SU-DHL-6 (cell line): Measurements from ENCODE around the gene PITPNB.

Experiments
- H2AFZ ChIP-seq: fragments of 200-600 bp; sonication (generic); 2 replicates; pipeline ENCODE4 v1.6.1; 2014; ENCODE audit warnings: low read depth, mild to moderate bottlenecking, moderate library complexity, mixed read lengths, antibody characterized with exemption, low read length; ENCODE audit not compliant: severe bottlenecking
- H3F3A ChIP-seq: fragments of 200-600 bp; shearing (Covaris generic); 2 replicates; pipeline ENCODE4 v1.6.0; 2016; ENCODE audit warnings: antibody characterized with exemption, mild to moderate bottlenecking; ENCODE audit not compliant: insufficient read depth
- H3K27ac ChIP-seq: fragments of 200-600 bp; sonication (generic); 2 replicates; pipeline ENCODE4 v1.5.1; 2016; ENCODE audit warnings: low read depth, mild to moderate bottlenecking, low read length, moderate library complexity, mixed read lengths
- H3K27me3 ChIP-seq: fragments of 200-600 bp; sonication (generic), shearing (Covaris generic); 2 replicates; pipeline ENCODE4 v1.6.0; 2014; ENCODE audit warnings: mild to moderate bottlenecking, low read length
- H3K36me3 ChIP-seq: fragments of 200-600 bp; sonication (generic); 2 replicates; pipeline ENCODE4 v1.6.1; 2014; ENCODE audit warnings: mild to moderate bottlenecking, low read length, mixed read lengths
- H3K4me2 ChIP-seq: fragments of 300-600, 200-600 bp; shearing (Covaris generic), sonication (generic); 2 replicates; pipeline ENCODE4 v1.6.0; 2014; ENCODE audit warnings: low read length, low read depth, mild to moderate bottlenecking; ENCODE audit not compliant: poor library complexity, severe bottlenecking
- H3K4me3 ChIP-seq: fragments of 200-600 bp; sonication (generic); 2 replicates; pipeline ENCODE4 v1.5.1; 2014; ENCODE audit warnings: antibody characterized with exemption, low read length, mild to moderate bottlenecking, mixed read lengths; ENCODE audit not compliant: insufficient read depth, poor library complexity, severe bottlenecking
- H3K79me2 ChIP-seq: fragments of 200-600 bp; sonication (generic); 2 replicates; pipeline ENCODE4 v1.6.1; 2014; ENCODE audit warnings: mild to moderate bottlenecking, low read length, moderate library complexity; ENCODE audit not compliant: insufficient read depth
- H3K9ac ChIP-seq: fragments of 200-600 bp; sonication (generic); 2 replicates; pipeline ENCODE4 v1.7.0; 2014; ENCODE audit warnings: mild to moderate bottlenecking, low read length
- H3K9me2 ChIP-seq: fragments of 200-600 bp; sonication (generic); replicated peaks from 2 replicates; pipeline ENCODE4 v1.6.1; 2014; ENCODE audit warnings: low read length; ENCODE audit not compliant: insufficient read depth
- H3K9me3 ChIP-seq: fragments of 200-600 bp; sonication (generic); 2 replicates; pipeline ENCODE4 v1.6.1; 2014; ENCODE audit warnings: low read length, mixed read lengths; ENCODE audit not compliant: insufficient read depth
- H4K20me1 ChIP-seq: fragments of 200-600 bp; sonication (generic); 2 replicates; pipeline ENCODE4 v1.6.1; 2014; ENCODE audit warnings: low read depth, mild to moderate bottlenecking, antibody characterized with exemption, low read length, moderate library complexity, mixed read lengths
- CTCF ChIP-seq: fragments of 200-600 bp; sonication (generic); IDR thresholded peaks from one replicate; pipeline ENCODE4 v1.5.1; 2017; ENCODE audit warnings: antibody characterized with exemption, mild to moderate bottlenecking, low read length, moderate library complexity; ENCODE audit not compliant: insufficient read depth, poor library complexity, severe bottlenecking
- EZH2phosphoT487 ChIP-seq: fragments of 200-600 bp; sonication (generic), shearing (Covaris generic); conservative IDR thresholded peaks from 2 replicates; pipeline ENCODE4 v1.6.1; 2018; ENCODE audit warnings: mild to moderate bottlenecking, antibody characterized with exemption, low read length, moderate library complexity, mixed read lengths

The PITPNB gene

GRCh38 chr22:27834364-27835185, 84.5 kb downstream of the PITPNB start:
- H3K27me3 ChIP-seq = no peaks in the 10 kb centered on the region
- no peaks in the 10 kb centered on the region for H3K9me2 ChIP-seq
- no peaks in the 10 kb centered on the region for H4K20me1 ChIP-seq
- TF ChIP-seq EZH2phosphoT487 = no peak
- no peak overlapping the region for H2AFZ ChIP-seq
- H3K4me3 ChIP-seq = no peak overlapping the region
- H3K4me2 ChIP-seq = no peak overlapping the region
- no peak overlapping the region for H3K9ac ChIP-seq
- H3K79me2 ChIP-seq = no peaks in the 10 kb centered on the region
- no peaks in the 10 kb centered on the region for H3K36me3 ChIP-seq
- H3F3A ChIP-seq = no peaks in the 10 kb centered on the region
- H3K9me3 ChIP-seq = no peaks in the 10 kb centered on the region
- H3K27ac ChIP-seq = no peak overlapping the region

- Histone ChIP-seq H3K79me2 (no peaks in the 10 kb centered on the region), H3K9me3 (no peaks in the 10 kb centered on the region), H4K20me1 (no peaks in the 10 kb centered on the region), H3K4me3 (no peak overlapping the region), H3K27me3 (no peaks in the 10 kb centered on the region), H2AFZ (no peak overlapping the region), H3K9ac (no peak overlapping the region), H3K4me2 (no peak overlapping the region), H3K36me3 (no peaks in the 10 kb centered on the region), H3K9me2 (no peaks in the 10 kb centered on the region), H3K27ac (no peak overlapping the region), H3F3A (no peaks in the 10 kb centered on the region)
- no peak for TF ChIP-seq EZH2phosphoT487
- no peak for TF ChIP-seq CTCF
These were observed 85.3 kb downstream of the PITPNB start for GRCh38 chr22:27833803-27834202.

GRCh38 chr22:27832606-27833005, 86.5 kb downstream of the PITPNB start:
- no peak overlapping the region for H2AFZ ChIP-seq
- H3K9me2 ChIP-seq = no peaks in the 10 kb centered on the region
- H3K4me2 ChIP-seq = no peak overlapping the region
- no peak overlapping the region for H3K4me3 ChIP-seq
- no peaks in the 10 kb centered on the region for H3F3A ChIP-seq
- no peaks in the 10 kb centered on the region for H3K27me3 ChIP-seq
- no peaks in the 10 kb centered on the region for H4K20me1 ChIP-seq
- H3K9ac ChIP-seq = no peak overlapping the region
- TF ChIP-seq CTCF (no peak), EZH2phosphoT487 (no peak)
- H3K36me3 ChIP-seq = no peaks in the 10 kb centered on the region
- H3K79me2 ChIP-seq = no peaks in the 10 kb centered on the region
- no peak overlapping the region for H3K27ac ChIP-seq
- H3K9me3 ChIP-seq = no peaks in the 10 kb centered on the region

GRCh38 chr22:27829620-27830019, 89.4 kb downstream of the PITPNB start:
- Histone ChIP-seq H4K20me1 (no peaks in the 10 kb centered on the region), H2AFZ (no peak overlapping the region), H3K4me2 (no peak overlapping the region), H3K9me2 (no peaks in the 10 kb centered on the region), H3K27me3 (no peaks in the 10 kb centered on the region), H3K27ac (no peak overlapping the region), H3F3A (no peaks in the 10 kb centered on the region), H3K9me3 (no peaks in the 10 kb centered on the region), H3K36me3 (no peaks in the 10 kb centered on the region), H3K9ac (no peak overlapping the region), H3K4me3 (no peak overlapping the region), H3K79me2 (no peaks in the 10 kb centered on the region)
- no peak for TF ChIP-seq CTCF
- no peak for TF ChIP-seq EZH2phosphoT487
